ENCODE measurements around the gene TMEM217.

Gene TMEM217

GRCh38 chr6:37180075-37180474 lies 77.9 kb downstream of the TMEM217 start:
- DNase-seq (ENCODE audit: extremely low spot score), result no peak
- ChIA-PET CTCF (interaction anchor here (1.9 kb wide), 1 partner anchor 30 kb away, joined by 6 read pairs; no protein-coding TSS in a partner anchor), POLR2A (no interaction called here)
- TF ChIP-seq L3MBTL2 (conservative IDR thresholded peaks at IDR 0.05) (no peak), NFRKB (IDR thresholded peaks at IDR 0.05) (no peak)

DNA sequence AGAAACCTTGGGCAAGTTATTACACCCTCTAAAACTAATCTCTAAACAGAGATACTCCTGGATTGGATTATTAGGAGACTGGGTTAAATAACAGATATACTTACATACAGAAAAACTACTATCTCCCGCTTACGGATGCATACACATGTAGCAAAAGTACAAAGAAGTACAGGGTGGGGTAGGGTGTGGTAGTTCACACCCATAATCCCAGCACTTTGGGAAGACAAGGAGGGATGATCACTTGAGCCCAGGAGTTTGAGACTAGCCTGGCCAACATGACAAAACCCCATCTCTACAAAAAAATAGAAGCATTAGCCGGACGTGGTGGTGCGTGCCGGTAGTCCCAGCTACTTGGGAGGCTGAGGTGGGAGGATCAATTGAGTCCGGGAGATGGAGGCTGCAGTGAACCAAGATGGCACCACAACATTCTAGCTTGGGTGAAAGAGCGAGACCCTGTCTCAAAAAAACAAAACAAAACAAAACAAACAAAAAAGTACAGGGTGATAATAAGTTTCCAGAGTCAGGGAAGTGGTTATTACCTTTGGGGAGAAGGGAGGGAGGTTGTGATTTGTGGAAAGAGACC lies 79.9 kb downstream of the TMEM217 start:
- POLR2A ChIA-PET, result interaction anchor here (3.3 kb wide), 1 partner anchor 9 kb away, joined by 8 read pairs; no protein-coding TSS in a partner anchor
- DNase-seq (ENCODE audit: extremely low spot score), result no peak
- TF ChIP-seq LEF1 (IDR thresholded peaks at IDR 0.05; ENCODE audit: borderline replicate concordance), result no peak
- no peak for TF ChIP-seq HDGF (IDR thresholded peaks at IDR 0.05; ENCODE audit: borderline replicate concordance)
- no peak for TF ChIP-seq L3MBTL2 (conservative IDR thresholded peaks at IDR 0.05)
- no peak for TF ChIP-seq SP1 (IDR thresholded peaks at IDR 0.05)
- TF ChIP-seq SUZ12 (IDR thresholded peaks at IDR 0.05), result no peak
- no peak for TF ChIP-seq FOXA1 (IDR thresholded peaks at IDR 0.05)
- TF ChIP-seq ELF4 (IDR thresholded peaks at IDR 0.05), result no peak
- TF ChIP-seq TARDBP (IDR thresholded peaks at IDR 0.05), result no peak
- no peak for TF ChIP-seq NFRKB (IDR thresholded peaks at IDR 0.05)
- CTCF ChIA-PET, result interaction anchor here (0.6 to 1.2 kb wide), 3 partner anchors 28 to 160 kb away, joined by 3 to 4 read pairs (median 3); no protein-coding TSS in a partner anchor

- ChIA-PET CTCF (interaction anchor here (0.6 to 1.2 kb wide), 3 partner anchors 28 to 159 kb away, joined by 3 to 4 read pairs (median 3); no protein-coding TSS in a partner anchor), POLR2A (interaction anchor here (3.3 kb wide), 1 partner anchor 10 kb away, joined by 8 read pairs; no protein-coding TSS in a partner anchor)
- DNase-seq (ENCODE audit: extremely low spot score), result no peak
- TF ChIP-seq LEF1 (IDR thresholded peaks at IDR 0.05; ENCODE audit: borderline replicate concordance), result no peak
- TF ChIP-seq FOXA1 (IDR thresholded peaks at IDR 0.05), result no peak
- no peak for TF ChIP-seq SP1 (IDR thresholded peaks at IDR 0.05)
- no peak for TF ChIP-seq BHLHE40 (IDR thresholded peaks at IDR 0.05; ENCODE audit: borderline replicate concordance)
- no peak for TF ChIP-seq ARNT (IDR thresholded peaks at IDR 0.05)
- no peak for TF ChIP-seq ELF4 (IDR thresholded peaks at IDR 0.05)
- TF ChIP-seq SUZ12 (IDR thresholded peaks at IDR 0.05), result no peak
- no peak for TF ChIP-seq FOXK2 (IDR thresholded peaks at IDR 0.05)
- TF ChIP-seq NFRKB (IDR thresholded peaks at IDR 0.05), result no peak
- no peak for TF ChIP-seq PKNOX1 (IDR thresholded peaks at IDR 0.05)
- no peak for TF ChIP-seq ZNF384 (IDR thresholded peaks at IDR 0.05)
- TF ChIP-seq TARDBP (IDR thresholded peaks at IDR 0.05), result no peak
- TF ChIP-seq CTBP1 (IDR thresholded peaks at IDR 0.05; ENCODE audit: borderline replicate concordance), result no peak
- no peak for TF ChIP-seq L3MBTL2 (conservative IDR thresholded peaks at IDR 0.05)
- no peak for TF ChIP-seq HDGF (IDR thresholded peaks at IDR 0.05; ENCODE audit: borderline replicate concordance)
Observed at GRCh38 chr6:37177077-37177934, 80.6 kb downstream of the TMEM217 start.

- POLR2A ChIA-PET, result interaction anchor here (3.3 kb wide), 1 partner anchor 11 kb away, joined by 8 read pairs; no protein-coding TSS in a partner anchor
- CTCF ChIA-PET, result interaction anchor here (1.7 kb wide), 1 partner anchor 159 kb away, joined by 6 read pairs; no protein-coding TSS in a partner anchor
- no peak for TF ChIP-seq HDGF (IDR thresholded peaks at IDR 0.05; ENCODE audit: borderline replicate concordance)
- no peak for TF ChIP-seq FOXA1 (IDR thresholded peaks at IDR 0.05)
- no peak for DNase-seq (ENCODE audit: extremely low spot score)
Observed at GRCh38 chr6:37176268-37177076, 81.5 kb downstream of the TMEM217 start.

- POLR2A ChIA-PET, result interaction anchor here (3.3 kb wide), 1 partner anchor 12 kb away, joined by 8 read pairs; no protein-coding TSS in a partner anchor
- TF ChIP-seq CTBP1 (IDR thresholded peaks at IDR 0.05; ENCODE audit: borderline replicate concordance), result no peak
- TF ChIP-seq ARNT (IDR thresholded peaks at IDR 0.05), result no peak
- no peak for TF ChIP-seq BHLHE40 (IDR thresholded peaks at IDR 0.05; ENCODE audit: borderline replicate concordance)
- no peak for TF ChIP-seq ELF4 (IDR thresholded peaks at IDR 0.05)
- TF ChIP-seq SUZ12 (IDR thresholded peaks at IDR 0.05), result no peak
- TF ChIP-seq FOXK2 (IDR thresholded peaks at IDR 0.05), result no peak
- no peak for TF ChIP-seq HDGF (IDR thresholded peaks at IDR 0.05; ENCODE audit: borderline replicate concordance)
- no peak for TF ChIP-seq FOXA1 (IDR thresholded peaks at IDR 0.05)
- TF ChIP-seq LEF1 (IDR thresholded peaks at IDR 0.05; ENCODE audit: borderline replicate concordance), result no peak
- no peak for TF ChIP-seq FOXM1 (IDR thresholded peaks at IDR 0.05; ENCODE audit: borderline replicate concordance)
- no peak for TF ChIP-seq NFRKB (IDR thresholded peaks at IDR 0.05)
- TF ChIP-seq L3MBTL2 (conservative IDR thresholded peaks at IDR 0.05), result no peak
- no peak for TF ChIP-seq PKNOX1 (IDR thresholded peaks at IDR 0.05)
- no peak for TF ChIP-seq TARDBP (IDR thresholded peaks at IDR 0.05)
- CTCF ChIA-PET, result interaction anchor here (1.7 kb wide), 1 partner anchor 158 kb away, joined by 6 read pairs; no protein-coding TSS in a partner anchor
- no peak for DNase-seq (ENCODE audit: extremely low spot score)
Observed at GRCh38 chr6:37175332-37176267, 82.3 kb downstream of the TMEM217 start.

Data from HEK293T (cell line).